OCI-LY3 (cell line): ENCODE results near the gene EMID1.

Source experiments
- H2AFZ ChIP-seq: fragments of 200-600, 300-600 bp; shearing (Covaris generic); 2 replicates; pipeline ENCODE4 v1.6.0; 2014; ENCODE audit warnings: antibody characterized with exemption, low read depth, low read length
- H3K27ac ChIP-seq: fragments of 200-600, 300-600 bp; sonication (generic); 2 replicates; pipeline ENCODE4 v1.5.1; 2014; ENCODE audit warnings: mild to moderate bottlenecking, low read length, moderate library complexity, mixed read lengths
- H3K27me3 ChIP-seq: fragments of 200-600, 300-600 bp; sonication (generic); 2 replicates; pipeline ENCODE4 v1.6.1; 2014; ENCODE audit warnings: low read depth, low read length, mixed read lengths
- H3K36me3 ChIP-seq: fragments of 200-600, 300-600 bp; sonication (generic); replicated peaks from 2 replicates; pipeline ENCODE3; 2014; ENCODE audit warnings: low read depth, low read length, mixed read lengths
- H3K4me1 ChIP-seq: fragments of 300-600, 200-600 bp; sonication (generic); 2 replicates; pipeline ENCODE4 v1.6.1; 2014; ENCODE audit warnings: low read length, mixed read lengths
- H3K4me2 ChIP-seq: fragments of 200-600, 300-600 bp; sonication (generic); 2 replicates; pipeline ENCODE4 v1.6.1; 2014; ENCODE audit warnings: low read length, mixed read lengths
- H3K4me3 ChIP-seq: fragments of 300-600, 200-600 bp; sonication (generic); 2 replicates; pipeline ENCODE4 v1.5.1; 2014; ENCODE audit warnings: antibody characterized with exemption, mild to moderate bottlenecking, low read length, moderate library complexity
- H3K79me2 ChIP-seq: fragments of 300-600, 200-600 bp; shearing (Covaris generic); 2 replicates; pipeline ENCODE4 v1.6.1; 2014; ENCODE audit warnings: mild to moderate bottlenecking, low read length, mixed read lengths
- H3K9ac ChIP-seq: fragments of 300-600, 200-600 bp; shearing (Covaris generic); 2 replicates; pipeline ENCODE4 v1.6.0; 2014; ENCODE audit warnings: mild to moderate bottlenecking, low read length, moderate library complexity
- H3K9me3 ChIP-seq: fragments of 200-600, 300-600 bp; shearing (Covaris generic); 2 replicates; pipeline ENCODE4 v1.6.1; 2014; ENCODE audit warnings: low read length, mixed read lengths; ENCODE audit not compliant: insufficient read depth
- H4K20me1 ChIP-seq: fragments of 200-600, 300-600 bp; sonication (generic); 2 replicates; pipeline ENCODE4 v1.6.1; 2016; ENCODE audit warnings: low read length, mixed read lengths; ENCODE audit not compliant: insufficient read depth
- EZH2phosphoT487 ChIP-seq: fragments of 200-600 bp; shearing (Covaris generic); IDR thresholded peaks from 2 replicates; pipeline ENCODE4 v1.6.1; 2018; ENCODE audit warnings: antibody characterized with exemption, mixed run types, low read depth
- TF ChIP-seq, protein P1 (sequence below): fragments of 200-600, 300-600 bp; sonication (generic); IDR thresholded peaks from 2 replicates; pipeline ENCODE4 v1.5.1; 2014; ENCODE audit warnings: antibody characterized with exemption, low read length, low read depth

Gene EMID1

DNA sequence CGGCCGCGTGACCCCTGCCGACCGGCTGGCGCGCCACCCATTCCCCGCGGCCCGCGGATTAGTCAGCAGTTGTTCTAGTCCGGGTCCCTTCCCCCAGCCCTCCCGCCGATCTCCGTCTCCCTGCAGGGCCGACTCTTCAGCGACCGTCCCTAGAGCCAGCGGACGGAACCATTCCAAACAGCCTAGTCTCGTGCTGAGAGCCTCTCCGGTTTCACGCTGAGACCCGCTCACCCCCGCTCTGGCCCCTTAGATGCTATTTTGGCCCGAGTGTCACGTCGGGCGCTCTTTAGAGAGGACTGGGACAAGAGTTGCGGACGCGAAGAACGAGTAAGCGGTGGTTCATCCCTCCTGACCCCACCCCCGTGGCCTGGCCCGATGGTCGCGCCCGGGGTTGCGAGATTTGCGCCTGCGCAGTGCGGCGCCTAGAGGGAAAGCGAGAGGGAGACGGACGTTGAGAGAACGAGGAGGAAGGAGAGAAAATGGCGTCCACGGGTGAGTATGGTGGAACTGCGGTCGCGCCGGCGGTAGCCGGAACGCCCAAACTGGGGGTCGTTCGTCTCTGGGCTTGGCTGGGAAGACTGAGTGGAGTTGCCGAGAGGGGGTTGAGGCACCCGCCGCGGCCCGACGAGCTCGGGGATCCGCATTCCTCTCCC, 62.3 kb downstream of the EMID1 start, which contains the start of the genes EWSR1 and RHBDD3:
Gene EWSR1 (plus strand): TSS at position 411 of the 653 bp plus-strand sequence. CDS start 69 bp downstream, at position 480.
Gene RHBDD3 (minus strand): TSS at position 124 of the 653 bp plus-strand sequence. CDS start 2,355 bp downstream, outside the sequence.
- H3K4me1 ChIP-seq = peaks cover 31% of the 10 kb centered on the region
- peaks cover 64% of the 10 kb centered on the region for H3K36me3 ChIP-seq
- peak within 1 kb of the TSS; percentile 98 for H2AFZ ChIP-seq
- H3K27me3 ChIP-seq = no peaks in the 10 kb centered on the region
- H3K4me3 ChIP-seq = peak within 1 kb of the TSS; percentile 81
- H3K27ac ChIP-seq = peak within 1 kb of the TSS; percentile 87
- no peaks in the 10 kb centered on the region for H3K9me3 ChIP-seq
- peaks cover 42% of the 10 kb centered on the region for H4K20me1 ChIP-seq
- TF ChIP-seq, protein P1, sequence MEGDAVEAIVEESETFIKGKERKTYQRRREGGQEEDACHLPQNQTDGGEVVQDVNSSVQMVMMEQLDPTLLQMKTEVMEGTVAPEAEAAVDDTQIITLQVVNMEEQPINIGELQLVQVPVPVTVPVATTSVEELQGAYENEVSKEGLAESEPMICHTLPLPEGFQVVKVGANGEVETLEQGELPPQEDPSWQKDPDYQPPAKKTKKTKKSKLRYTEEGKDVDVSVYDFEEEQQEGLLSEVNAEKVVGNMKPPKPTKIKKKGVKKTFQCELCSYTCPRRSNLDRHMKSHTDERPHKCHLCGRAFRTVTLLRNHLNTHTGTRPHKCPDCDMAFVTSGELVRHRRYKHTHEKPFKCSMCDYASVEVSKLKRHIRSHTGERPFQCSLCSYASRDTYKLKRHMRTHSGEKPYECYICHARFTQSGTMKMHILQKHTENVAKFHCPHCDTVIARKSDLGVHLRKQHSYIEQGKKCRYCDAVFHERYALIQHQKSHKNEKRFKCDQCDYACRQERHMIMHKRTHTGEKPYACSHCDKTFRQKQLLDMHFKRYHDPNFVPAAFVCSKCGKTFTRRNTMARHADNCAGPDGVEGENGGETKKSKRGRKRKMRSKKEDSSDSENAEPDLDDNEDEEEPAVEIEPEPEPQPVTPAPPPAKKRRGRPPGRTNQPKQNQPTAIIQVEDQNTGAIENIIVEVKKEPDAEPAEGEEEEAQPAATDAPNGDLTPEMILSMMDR = no peak
- TF ChIP-seq EZH2phosphoT487 = no peak
- peak within 1 kb of the TSS; percentile 96 for H3K4me2 ChIP-seq
- peak within 1 kb of the TSS; percentile 99 for H3K9ac ChIP-seq
- peaks cover 78% of the 10 kb centered on the region for H3K79me2 ChIP-seq

- H3K27me3 ChIP-seq = no peaks in the 10 kb centered on the region
- peaks cover 68% of the 10 kb centered on the region for H3K36me3 ChIP-seq
- peaks cover 49% of the 10 kb centered on the region for H4K20me1 ChIP-seq
- peak overlapping the region; percentile 81 for H3K4me3 ChIP-seq
- H3K9me3 ChIP-seq = no peaks in the 10 kb centered on the region
- H3K79me2 ChIP-seq = peaks cover 85% of the 10 kb centered on the region
- H3K9ac ChIP-seq = peak overlapping the region; percentile 99
- H3K4me1 ChIP-seq = peaks cover 31% of the 10 kb centered on the region
- no peak for TF ChIP-seq EZH2phosphoT487
- TF ChIP-seq, protein P1 = no peak
- H2AFZ ChIP-seq = no peak overlapping the region
- H3K4me2 ChIP-seq = peak overlapping the region; percentile 93
- H3K27ac ChIP-seq = peak overlapping the region; percentile 87
Observed at GRCh38 chr22:29268511-29269229, 63.0 kb downstream of the EMID1 start.

DNA sequence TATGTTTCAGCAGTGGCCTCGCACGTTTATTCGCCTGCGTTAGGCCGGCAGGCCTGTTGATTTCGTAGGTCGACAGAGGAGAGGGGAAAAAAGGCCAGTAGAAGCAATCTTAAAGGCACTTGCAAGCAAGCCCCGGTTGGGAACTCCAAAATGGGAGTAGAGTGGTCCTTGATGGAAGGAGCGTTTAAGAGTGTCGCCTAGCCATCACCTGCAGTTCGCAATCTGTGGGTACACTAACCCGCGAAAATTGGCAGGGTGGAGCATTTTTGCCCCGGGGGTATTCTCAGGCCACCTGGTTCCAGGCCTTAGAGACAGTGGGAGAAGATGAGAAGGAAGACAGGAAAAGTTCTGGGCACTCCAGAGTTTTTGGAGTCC, 63.5 kb downstream of the EMID1 start:
- TF ChIP-seq EZH2phosphoT487 = no peak
- TF ChIP-seq, protein P1 = no peak
- peaks cover 90% of the 10 kb centered on the region for H3K79me2 ChIP-seq

GRCh38 chr22:29269731-29270474, 64.2 kb downstream of the EMID1 start:
- Histone ChIP-seq H3K27ac (peak overlapping the region; percentile 87), H3K79me2 (peaks cover 97% of the 10 kb centered on the region), H3K27me3 (no peaks in the 10 kb centered on the region), H3K9ac (peak overlapping the region; percentile 99), H3K9me3 (no peaks in the 10 kb centered on the region), H3K4me2 (peak overlapping the region; percentile 93), H3K36me3 (peaks cover 70% of the 10 kb centered on the region), H4K20me1 (peaks cover 61% of the 10 kb centered on the region), H2AFZ (no peak overlapping the region), H3K4me1 (peaks cover 31% of the 10 kb centered on the region), H3K4me3 (peak overlapping the region; percentile 81)
- TF ChIP-seq, protein P1 = no peak
- TF ChIP-seq EZH2phosphoT487 = no peak

More for the DNA sequence above, 63.5 kb downstream of the EMID1 start:
- H4K20me1 ChIP-seq = peaks cover 54% of the 10 kb centered on the region
- H3K36me3 ChIP-seq = peaks cover 68% of the 10 kb centered on the region
- peak overlapping the region; percentile 87 for H3K27ac ChIP-seq
- peak overlapping the region; percentile 81 for H3K4me3 ChIP-seq
- no peak overlapping the region for H2AFZ ChIP-seq
- peaks cover 31% of the 10 kb centered on the region for H3K4me1 ChIP-seq
- peak overlapping the region; percentile 93 for H3K4me2 ChIP-seq
- H3K9ac ChIP-seq = peak overlapping the region; percentile 99
- no peaks in the 10 kb centered on the region for H3K27me3 ChIP-seq
- no peaks in the 10 kb centered on the region for H3K9me3 ChIP-seq
